Tibial artery (tissue), 4 donors: Measurements from ENCODE around the gene DHRS7.

Source experiments
- DNase-seq, 2 donors: peaks; one replicate each; pipeline ENCODE4 v3.0.0-alpha.2; 2019
- H3K27ac ChIP-seq, 2 donors: fragments of 200-600 bp; sonication (generic) in 1 of 2; 1 replicate in 1 of 2; 2 replicates in 1 of 2; pipeline ENCODE4 v1.5.1; 2018 to 2019; ENCODE audit warnings: mild to moderate bottlenecking in 1 of 2
- H3K27me3 ChIP-seq, 2 donors: fragments of 200-600 bp; sonication (generic) in 1 of 2; one replicate each; pipeline versions ENCODE4 v1.5.1 to v1.6.0; 2016 to 2019
- H3K36me3 ChIP-seq, 3 donors: fragments of 200-600 bp; sonication (generic) in 2 of 3; one replicate each; pipeline ENCODE4 v1.5.1; 2016 to 2019; ENCODE audit warnings: mild to moderate bottlenecking in 2 of 3
- H3K4me1 ChIP-seq, 4 donors: fragments of 200-600 bp; sonication (generic) in 2 of 4; 1 replicate in 3 of 4; 2 replicates in 1 of 4; pipeline ENCODE4 v1.5.1; 2016 to 2019
- H3K4me3 ChIP-seq, 2 donors: fragments of 200-600 bp; sonication (generic) in 1 of 2; 1 replicate in 1 of 2; 2 replicates in 1 of 2; pipeline ENCODE4 v1.5.1; 2018 to 2019; ENCODE audit warnings: mild to moderate bottlenecking in 2 of 2
- H3K9me3 ChIP-seq, 3 donors: fragments of 200-600 bp; sonication (generic) in 1 of 3; one replicate each; pipeline ENCODE4 v1.5.1; 2016 to 2019
- intact Hi-C: fragments of 100-400 bp; cut with DNase I; formaldehyde crosslinking; loops from one replicate; pipeline ENCODE4 v1.15.0; 2023; ENCODE audit warnings: low total_unique reads
- TF ChIP-seq, protein P1 (sequence below), 2 experiments: fragments of 200-600 bp in 1 of 2; fragments of 450-650 bp in 1 of 2; IDR thresholded peaks; one replicate each; pipeline ENCODE4 v1.5.1; 2017 to 2019; ENCODE audit warnings: antibody characterized with exemption in 2 of 2, mild to moderate bottlenecking in 1 of 2, moderate library complexity in 1 of 2

DHRS7 gene

GRCh38 chr14:60166142-60166541, 944 bp upstream of the DHRS7 start:
- DNase-seq: no peak
- peak overlapping the region; percentile 93 to 98 for H3K27ac ChIP-seq
- peaks cover 0 to 44% (median 20%) of the 10 kb centered on the region in 4 donors for H3K4me1 ChIP-seq
- TF ChIP-seq, protein P1, sequence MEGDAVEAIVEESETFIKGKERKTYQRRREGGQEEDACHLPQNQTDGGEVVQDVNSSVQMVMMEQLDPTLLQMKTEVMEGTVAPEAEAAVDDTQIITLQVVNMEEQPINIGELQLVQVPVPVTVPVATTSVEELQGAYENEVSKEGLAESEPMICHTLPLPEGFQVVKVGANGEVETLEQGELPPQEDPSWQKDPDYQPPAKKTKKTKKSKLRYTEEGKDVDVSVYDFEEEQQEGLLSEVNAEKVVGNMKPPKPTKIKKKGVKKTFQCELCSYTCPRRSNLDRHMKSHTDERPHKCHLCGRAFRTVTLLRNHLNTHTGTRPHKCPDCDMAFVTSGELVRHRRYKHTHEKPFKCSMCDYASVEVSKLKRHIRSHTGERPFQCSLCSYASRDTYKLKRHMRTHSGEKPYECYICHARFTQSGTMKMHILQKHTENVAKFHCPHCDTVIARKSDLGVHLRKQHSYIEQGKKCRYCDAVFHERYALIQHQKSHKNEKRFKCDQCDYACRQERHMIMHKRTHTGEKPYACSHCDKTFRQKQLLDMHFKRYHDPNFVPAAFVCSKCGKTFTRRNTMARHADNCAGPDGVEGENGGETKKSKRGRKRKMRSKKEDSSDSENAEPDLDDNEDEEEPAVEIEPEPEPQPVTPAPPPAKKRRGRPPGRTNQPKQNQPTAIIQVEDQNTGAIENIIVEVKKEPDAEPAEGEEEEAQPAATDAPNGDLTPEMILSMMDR (IDR thresholded peaks at IDR 0.05): no peak
- no peak overlapping the region for H3K4me3 ChIP-seq
- H3K27me3 ChIP-seq: no peaks in the 10 kb centered on the region
- intact Hi-C loops: loop anchor here (10.0 kb wide), 1 partner anchor 79 kb away; the partner anchor contains the start of gene PPM1A
- H3K36me3 ChIP-seq: no peaks in the 10 kb centered on the region
- H3K9me3 ChIP-seq: no peaks in the 10 kb centered on the region

DNA sequence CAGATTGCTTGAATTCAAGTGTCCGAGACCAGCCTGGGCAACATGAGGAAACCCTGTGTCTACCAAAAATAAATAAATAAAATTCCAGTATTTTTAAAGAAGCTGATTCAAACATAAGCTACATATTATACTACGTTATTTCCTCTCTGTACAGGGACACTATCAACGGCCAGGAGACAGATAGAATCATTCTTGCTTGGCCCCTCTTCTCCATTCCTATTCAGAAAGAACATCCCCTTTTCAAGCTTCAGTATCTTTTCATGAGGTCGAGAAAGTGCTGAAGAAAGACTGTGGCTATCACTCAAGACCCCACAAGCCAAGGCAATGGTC, 314 bp upstream of the DHRS7 start:
- Histone ChIP-seq H3K4me3 (peak overlapping the region; percentile 88 to 99), H3K27ac (peak overlapping the region; percentile 93 to 98), H3K36me3 (no peaks in the 10 kb centered on the region), H3K9me3 (no peaks in the 10 kb centered on the region), H3K27me3 (no peaks in the 10 kb centered on the region), H3K4me1 (peaks cover 0 to 51% (median 21%) of the 10 kb centered on the region in 4 donors)
- intact Hi-C loops: loop anchor here (10.0 kb wide), 1 partner anchor 79 kb away; the partner anchor contains the start of gene PPM1A
- DNase-seq: no peak
- TF ChIP-seq, protein P1 (IDR thresholded peaks at IDR 0.05): no peak

DNA sequence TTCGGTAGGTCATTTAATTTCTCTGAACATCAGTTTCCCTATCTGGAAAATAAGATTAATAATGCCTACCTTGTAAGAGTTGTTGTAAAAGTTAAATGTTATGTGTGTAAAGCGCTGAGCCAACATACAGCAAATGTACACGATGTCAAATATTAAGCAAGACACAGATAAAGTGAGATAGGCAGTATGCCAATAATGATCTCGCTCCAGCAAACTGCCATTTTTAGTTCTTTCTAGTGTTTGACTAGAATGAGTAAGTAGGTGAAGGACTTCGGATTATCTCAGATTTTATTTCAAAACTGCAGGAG, 840 bp downstream of the DHRS7 start:
- Histone ChIP-seq H3K27me3 (no peaks in the 10 kb centered on the region), H3K4me3 (peak overlapping the region; percentile 88 to 99), H3K9me3 (no peaks in the 10 kb centered on the region), H3K36me3 (no peaks in the 10 kb centered on the region), H3K4me1 (peaks cover 0 to 62% (median 27%) of the 10 kb centered on the region in 4 donors), H3K27ac (peak overlapping the region; percentile 93 to 98)
- DNase-seq: no peak
- TF ChIP-seq, protein P1 (IDR thresholded peaks at IDR 0.05): no peak
- intact Hi-C loops: loop anchor here (5.0 to 10.0 kb wide), 2 partner anchors 72 to 80 kb away; partner anchors contain the start of genes PCNX4 and PPM1A

DNA sequence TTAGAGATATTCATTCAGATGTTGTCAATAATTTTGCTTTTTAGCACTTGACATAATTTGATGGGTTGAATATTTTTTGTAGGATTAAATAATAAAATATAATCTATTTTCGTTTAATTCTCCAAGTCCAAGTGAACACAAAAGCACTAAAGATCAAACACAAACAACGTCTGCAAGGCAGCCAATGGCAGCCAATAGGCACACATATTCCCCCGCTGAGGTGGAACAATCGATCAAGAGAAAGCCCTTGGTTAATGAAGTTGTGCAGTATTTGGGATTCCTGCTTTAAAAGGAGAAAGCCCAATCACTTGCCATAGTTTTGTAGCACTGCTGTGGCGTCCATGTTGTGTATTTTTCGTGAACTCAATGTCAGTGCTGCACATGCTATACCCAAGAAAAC, 1.5 kb downstream of the DHRS7 start:
- Histone ChIP-seq H3K27me3 (no peaks in the 10 kb centered on the region), H3K4me1 (peaks cover 0 to 68% (median 29%) of the 10 kb centered on the region in 4 donors), H3K9me3 (no peaks in the 10 kb centered on the region), H3K4me3 (peak overlapping the region; percentile 88 to 99), H3K27ac (peak overlapping the region; percentile 93 to 98), H3K36me3 (no peaks in the 10 kb centered on the region)
- DNase-seq: no peak
- intact Hi-C loops: loop anchor here (5.0 to 10.0 kb wide), 2 partner anchors 71 to 81 kb away; partner anchors contain the start of genes PCNX4 and PPM1A
- TF ChIP-seq, protein P1 (IDR thresholded peaks at IDR 0.05): no peak

DNA sequence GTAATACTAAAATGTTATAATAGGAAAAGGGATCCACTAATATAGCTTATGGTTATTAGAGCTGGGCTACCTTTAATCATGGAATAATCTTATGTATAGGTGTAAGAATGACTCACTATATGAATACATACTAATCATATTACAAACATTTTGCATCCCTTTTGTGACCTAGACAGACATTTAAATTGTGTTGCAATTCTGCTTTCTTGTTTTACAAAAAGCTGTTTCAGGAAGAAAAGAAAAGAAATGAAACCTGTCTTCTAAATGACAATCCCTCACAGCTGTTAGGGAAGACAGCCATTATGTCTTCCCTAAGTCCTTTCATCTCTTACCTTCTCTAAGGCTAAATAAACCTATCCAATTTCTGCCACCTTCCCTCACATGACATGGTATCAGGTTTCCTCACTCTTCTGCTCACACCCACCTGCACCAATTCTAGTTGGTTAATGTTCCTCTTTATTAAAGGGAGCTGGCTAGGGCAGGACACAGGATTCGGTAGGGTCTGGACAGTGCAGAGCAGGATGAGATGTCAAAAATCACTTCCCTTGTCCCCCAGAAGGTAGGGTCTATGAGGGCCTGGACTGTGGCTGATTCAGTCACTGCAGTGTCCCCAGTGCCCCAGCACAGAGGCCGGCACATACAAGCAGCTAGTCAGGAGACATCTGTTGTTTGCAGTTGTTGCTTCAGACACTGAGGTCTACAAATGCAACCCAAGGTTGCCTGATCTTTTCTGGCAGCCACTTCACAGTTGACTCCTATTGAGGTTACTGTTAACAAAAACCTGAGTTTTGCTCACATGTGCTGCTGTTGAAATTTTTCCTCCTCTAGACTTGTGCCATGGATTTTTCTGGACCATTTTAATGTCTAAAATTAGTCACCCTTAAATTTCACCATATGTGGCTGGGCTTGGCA, 3.7 kb downstream of the DHRS7 start:
- DNase-seq: peak in 1 of 2 donors; percentile 63
- H3K4me1 ChIP-seq: peaks cover 0 to 81% (median 28%) of the 10 kb centered on the region in 4 donors
- H3K9me3 ChIP-seq: no peaks in the 10 kb centered on the region
- no peaks in the 10 kb centered on the region for H3K36me3 ChIP-seq
- TF ChIP-seq, protein P1 (IDR thresholded peaks at IDR 0.05): no peak
- H3K4me3 ChIP-seq: no peak overlapping the region
- intact Hi-C loops: loop anchor here (5.0 to 10.0 kb wide), 2 partner anchors 69 to 83 kb away; partner anchors contain the start of genes PCNX4 and PPM1A
- peak overlapping the region; percentile 42 to 98 for H3K27ac ChIP-seq
- H3K27me3 ChIP-seq: no peaks in the 10 kb centered on the region
